NOMO-1 treated with dmso at 0.1 percent for 144 hours (cell line): Measurements from ENCODE around the gene MRGPRF.
"Not testable (repeated sequence)": the region's sequence is repeated elsewhere in the genome, so short reads cannot be mapped to it uniquely, and the experiment has no call there.

Source experiments
- DNase-seq: peaks from one replicate; lab custom pipeline; 2025; ENCODE audit not compliant: unreplicated experiment; lab: John Stamatoyannopoulos, UW

Gene MRGPRF

GRCh38 chr11:68989936-68990606, 23.0 kb downstream of the MRGPRF start:
- no peak for DNase-seq

- DNase-seq = no peak
Measured at GRCh38 chr11:68988491-68988890, 24.6 kb downstream of the MRGPRF start.

- DNase-seq = no peak
Measured at GRCh38 chr11:68987211-68987610, 25.8 kb downstream of the MRGPRF start.

GRCh38 chr11:68983801-68984200, 29.2 kb downstream of the MRGPRF start:
- DNase-seq = no peak

GRCh38 chr11:68982134-68982533, 30.9 kb downstream of the MRGPRF start:
- no peak for DNase-seq

GRCh38 chr11:68980776-68981065, 32.3 kb downstream of the MRGPRF start, which contains the start of gene MRGPRD:
Gene MRGPRD, minus strand, starts transcription at chr11:68980986. Its CDS starts 0 bp downstream, at chr11:68980986.
- DNase-seq = no peak

GRCh38 chr11:68979931-68980775, 32.9 kb downstream of the MRGPRF start:
- DNase-seq = no peak

- DNase-seq = no peak
Measured at GRCh38 chr11:68978931-68979594, 34.0 kb downstream of the MRGPRF start.

- no peak for DNase-seq
Measured at GRCh38 chr11:68978626-68978930, 34.5 kb downstream of the MRGPRF start.

GRCh38 chr11:68977781-68978625, 35.0 kb downstream of the MRGPRF start:
- DNase-seq = no peak

- DNase-seq = no peak
Measured at GRCh38 chr11:68976563-68976962, 36.5 kb downstream of the MRGPRF start.

GRCh38 chr11:68976095-68976494, 37.0 kb downstream of the MRGPRF start:
- DNase-seq = no peak

GRCh38 chr11:68974421-68975194, 38.4 kb downstream of the MRGPRF start:
- no peak for DNase-seq

GRCh38 chr11:68973706-68974105, 39.3 kb downstream of the MRGPRF start:
- not testable (repeated sequence) for DNase-seq

GRCh38 chr11:68973219-68973618, 39.8 kb downstream of the MRGPRF start:
- DNase-seq = no peak

GRCh38 chr11:68970921-68971636, 42.0 kb downstream of the MRGPRF start:
- DNase-seq = no peak

- DNase-seq = no peak
Measured at GRCh38 chr11:68969386-68969785, 43.7 kb downstream of the MRGPRF start.

- no peak for DNase-seq
Measured at GRCh38 chr11:68968306-68969250, 44.5 kb downstream of the MRGPRF start.
